ENCODE results near the gene HMCN2.

- no peak for TF ChIP-seq ZNF274 (IDR thresholded peaks at IDR 0.05; ENCODE audit: low read depth, low read length)
- no peak for TF ChIP-seq SUZ12 (IDR thresholded peaks at IDR 0.05; ENCODE audit: extremely low read depth, insufficient read depth, insufficient read length)
Observed at GRCh38 chr9:130313103-130313858, 47.7 kb downstream of the HMCN2 start.
